ENCODE results near the gene EHMT1. TPM values are rescaled to one million over a fixed set of nuclear protein-coding genes. Genes with fewer than 3 reads are reported as not detected.

The EHMT1 gene
- total and polyA plus RNA-seq, 8 donors: 29.9 to 51.1 (median 32.6) TPM

DNA sequence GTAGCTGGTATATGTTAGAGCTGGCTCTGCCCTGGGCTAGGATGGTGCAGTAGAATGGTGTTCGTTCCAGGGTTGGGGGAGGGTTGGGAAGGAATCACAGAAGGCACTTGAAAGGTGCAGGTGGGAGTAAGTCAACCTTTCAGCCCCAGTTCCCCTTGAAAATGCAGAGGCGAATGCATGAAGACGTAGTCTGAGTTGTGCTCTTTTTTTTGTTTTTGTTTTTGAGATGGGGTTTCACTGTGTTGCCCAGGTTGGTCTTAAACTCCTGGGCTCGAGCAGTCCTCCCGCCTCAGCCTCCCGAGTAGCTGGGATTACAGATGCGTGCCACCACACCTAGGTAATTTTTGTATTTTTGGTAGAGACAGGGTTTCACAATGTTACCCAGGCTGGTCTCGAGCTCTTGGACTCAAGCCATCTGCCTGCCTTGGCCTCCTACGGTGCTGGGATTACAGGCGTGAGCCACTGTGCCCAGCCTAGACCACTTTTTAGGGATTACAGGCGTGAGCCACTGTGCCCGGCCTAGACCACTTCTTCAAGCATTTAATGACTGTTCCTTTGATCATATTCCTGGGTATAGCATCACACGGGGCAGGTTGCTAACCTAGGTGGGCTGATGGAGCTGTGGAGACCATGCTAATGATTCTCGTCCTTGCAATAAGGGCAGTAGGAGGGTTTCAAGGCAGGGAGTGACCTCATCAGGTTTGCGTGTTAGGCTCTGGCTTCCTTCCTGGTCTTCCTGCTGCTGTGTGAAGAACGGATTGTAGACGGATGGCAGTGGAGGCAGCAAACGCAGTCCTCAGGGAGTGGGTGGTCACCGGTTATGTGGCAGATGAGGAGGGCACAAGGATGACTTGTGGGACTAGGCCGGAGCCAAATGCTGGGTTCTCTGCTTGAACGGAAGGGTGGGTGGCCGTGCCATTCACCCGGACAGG is 13.7 kb downstream of the EHMT1 start:
- no peak overlapping the region for H3K27ac ChIP-seq
- H3K4me3 ChIP-seq: no peak overlapping the region
- H3K36me3 ChIP-seq: no peaks in the 10 kb centered on the region
- no peak for TF ChIP-seq CTCF (IDR thresholded peaks at IDR 0.05)
- intact Hi-C loops (cut with DNase I): no loop called here
- ATAC-seq (peak in 2 of 4 donors; percentile 10 to 13), DNase-seq (no peak), FAIRE-seq (no peak)
- 80 to 82% methylated on average over 23 of the region's 23 CpGs for WGBS, 2 donors
- no peaks in the 10 kb centered on the region for H3K9me3 ChIP-seq
- no peaks in the 10 kb centered on the region for H3K27me3 ChIP-seq
- H3K4me1 ChIP-seq: peaks cover 0 to 6% (median 0%) of the 10 kb centered on the region in 3 donors

DNA sequence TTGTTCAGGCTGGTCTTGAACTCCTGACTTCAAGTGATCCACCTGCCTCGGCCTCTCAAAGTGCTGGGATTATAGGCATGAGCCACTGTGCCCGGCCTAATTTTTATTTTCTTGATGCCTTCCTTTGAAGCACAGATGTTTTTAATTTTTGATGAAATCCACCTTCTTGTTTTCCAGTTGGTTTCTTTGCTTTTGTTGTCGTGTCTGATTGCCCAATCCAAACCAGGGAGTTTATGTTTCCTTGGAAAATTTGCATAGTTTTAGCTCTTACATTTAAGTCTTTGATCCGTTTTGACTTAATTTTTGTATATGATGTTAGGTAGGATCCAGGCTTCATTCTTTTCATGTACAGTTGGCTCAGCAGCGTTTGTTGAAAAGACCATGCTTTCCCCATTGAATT is 15.2 kb downstream of the EHMT1 start:
- FAIRE-seq: no peak
- Histone ChIP-seq H3K4me1 (peaks cover 0 to 6% (median 0%) of the 10 kb centered on the region in 3 donors), H3K36me3 (no peaks in the 10 kb centered on the region), H3K9me3 (no peaks in the 10 kb centered on the region), H3K27ac (no peak overlapping the region), H3K4me3 (no peak overlapping the region), H3K27me3 (no peaks in the 10 kb centered on the region)
- intact Hi-C loops (cut with DNase I): no loop called here
- DNase-seq: no peak
- no peak for TF ChIP-seq CTCF (IDR thresholded peaks at IDR 0.05)
- ATAC-seq: no peak
- 85 to 89% methylated on average over 5 of the region's 5 CpGs for WGBS, 2 donors

DNA sequence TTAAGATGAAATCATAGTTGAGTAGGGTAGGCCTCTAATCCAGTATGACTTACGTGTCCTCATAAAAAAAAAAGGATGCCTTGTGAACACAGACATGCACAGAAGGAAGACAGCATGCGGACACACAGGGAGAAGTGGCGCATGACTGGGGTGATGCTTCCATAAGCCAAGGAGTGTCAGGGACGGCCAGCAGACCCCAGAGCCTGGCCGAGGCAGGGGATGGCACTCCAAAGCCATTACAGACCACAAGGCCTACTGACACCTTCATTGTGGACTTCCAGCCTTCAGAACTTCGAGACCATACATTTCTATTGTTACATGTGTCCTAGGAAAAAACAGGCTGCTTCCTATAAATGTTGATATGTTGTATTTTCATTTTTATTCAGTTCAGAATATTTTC is 19.9 kb downstream of the EHMT1 start:
- DNase-seq (peak in 1 of 6 donors; percentile 18), FAIRE-seq (no peak), ATAC-seq (no peak)
- no peaks in the 10 kb centered on the region for H3K4me1 ChIP-seq
- no peak for TF ChIP-seq CTCF (IDR thresholded peaks at IDR 0.05)
- WGBS, 2 donors: 93 to 95% methylated on average over 6 of the region's 6 CpGs
- H3K27ac ChIP-seq: no peak overlapping the region
- H3K4me3 ChIP-seq: no peak overlapping the region
- intact Hi-C loops (cut with DNase I): no loop called here
- peaks cover 0 to 5% (median 0%) of the 10 kb centered on the region in 3 donors for H3K36me3 ChIP-seq
- H3K9me3 ChIP-seq: no peaks in the 10 kb centered on the region
- no peaks in the 10 kb centered on the region for H3K27me3 ChIP-seq

DNA sequence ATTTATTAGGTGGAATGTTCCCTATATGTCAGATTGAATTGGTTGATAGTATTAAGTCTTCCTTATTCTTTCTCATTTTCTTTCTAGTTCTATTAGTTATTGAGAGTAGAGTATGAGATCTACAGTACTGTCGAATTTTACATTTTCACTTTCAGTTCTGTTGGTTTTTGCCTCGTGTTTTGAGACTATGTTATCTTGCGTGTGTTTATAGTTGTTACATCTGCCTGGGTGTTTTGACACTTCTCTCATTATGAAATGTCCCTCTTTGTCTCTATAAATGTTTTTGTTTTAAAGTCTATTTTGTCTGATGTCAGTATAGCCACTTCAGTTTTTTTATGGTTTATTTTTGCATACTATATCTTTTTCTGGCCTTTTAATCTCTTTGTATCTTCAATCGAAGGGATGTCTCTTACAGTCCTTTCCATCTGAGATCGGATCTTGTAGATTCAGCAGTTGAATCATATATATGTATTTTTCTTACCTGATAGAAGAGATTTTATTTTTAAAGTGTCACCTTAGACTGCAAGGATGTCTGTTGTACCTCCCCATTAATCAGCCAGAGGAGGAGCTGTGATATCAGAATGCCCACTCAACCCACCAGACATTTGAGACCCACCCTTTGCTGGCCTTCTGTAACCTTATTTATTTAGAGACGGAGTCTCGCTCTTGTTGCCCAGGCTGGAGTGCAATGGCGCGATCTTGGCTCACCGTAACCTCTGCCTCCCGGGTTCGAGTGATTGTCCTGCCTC is 20.7 kb downstream of the EHMT1 start:
- Histone ChIP-seq H3K27me3 (no peaks in the 10 kb centered on the region), H3K4me3 (no peak overlapping the region), H3K9me3 (no peaks in the 10 kb centered on the region), H3K27ac (no peak overlapping the region), H3K36me3 (peaks cover 0 to 5% (median 0%) of the 10 kb centered on the region in 3 donors), H3K4me1 (no peaks in the 10 kb centered on the region)
- 79 to 83% methylated on average over 12 of the region's 12 CpGs for WGBS, 2 donors
- ATAC-seq (peak in 1 of 4 donors; percentile 45), FAIRE-seq (no peak), DNase-seq (no peak)
- TF ChIP-seq CTCF (IDR thresholded peaks at IDR 0.05): no peak
- intact Hi-C loops (cut with DNase I): no loop called here
